Osteoblast (primary cell): ENCODE results near the gene ARHGEF16. TPM values are rescaled to one million over a fixed set of nuclear protein-coding genes. Genes with fewer than 3 reads are reported as not detected.

Source experiments
- DNase-seq: peaks from one replicate; pipeline ENCODE4 v3.0.0; 2011; ENCODE audit warnings: low spot score, mixed read lengths; ENCODE audit not compliant: insufficient read length; ENCODE audit errors: missing footprints
- H2AFZ ChIP-seq: 2 replicates; pipeline ENCODE4 v1.6.0; 2011; ENCODE audit warnings: mild to moderate bottlenecking, low read length
- H3K27ac ChIP-seq: 2 replicates; pipeline ENCODE4 v1.5.1; 2011; ENCODE audit warnings: mild to moderate bottlenecking, low read depth, low read length, moderate library complexity
- H3K27me3 ChIP-seq: 2 replicates; pipeline ENCODE4 v1.6.0; 2012; ENCODE audit warnings: mild to moderate bottlenecking, control low read depth, inconsistent platforms, low read length, moderate library complexity; ENCODE audit not compliant: insufficient read depth
- H3K36me3 ChIP-seq: 2 replicates; pipeline ENCODE4 v1.5.1; 2011; ENCODE audit warnings: mild to moderate bottlenecking, low read length, control low read depth, moderate library complexity; ENCODE audit not compliant: insufficient read depth
- H3K4me1 ChIP-seq: 2 replicates; pipeline ENCODE4 v1.5.1; 2011; ENCODE audit warnings: mild to moderate bottlenecking, low read length, control low read depth, moderate library complexity; ENCODE audit not compliant: insufficient read depth
- H3K4me2 ChIP-seq: 2 replicates; pipeline ENCODE4 v1.6.0; 2011; ENCODE audit warnings: mild to moderate bottlenecking, low read length; ENCODE audit not compliant: insufficient read depth
- H3K4me3 ChIP-seq: fragments of 200-600 bp; sonication (generic); 3 replicates; pipeline ENCODE4 v1.5.1; 2012; ENCODE audit warnings: mild to moderate bottlenecking, low read length, inconsistent platforms; ENCODE audit not compliant: insufficient read depth
- H3K79me2 ChIP-seq: 2 replicates; pipeline ENCODE4 v1.6.0; 2012; ENCODE audit warnings: mild to moderate bottlenecking, low read length, control low read depth, inconsistent platforms; ENCODE audit not compliant: insufficient read depth
- H3K9me3 ChIP-seq: 2 replicates; pipeline ENCODE4 v1.5.1; 2011; ENCODE audit warnings: low read depth, low read length, control low read depth
- H4K20me1 ChIP-seq: 2 replicates; pipeline ENCODE4 v1.6.0; 2012; ENCODE audit warnings: mild to moderate bottlenecking, low read length, control low read depth; ENCODE audit not compliant: insufficient read depth
- total RNA-seq: library from RNA; depleted of rRNA; stranded (reverse); fragments of >200 nt; gene quantifications from 2 replicates; pipeline ENCODE4 v1.2.3, GENCODE V29; 2012
- TF ChIP-seq, protein P1 (sequence below): IDR thresholded peaks from 2 replicates; pipeline ENCODE4 v1.5.1; 2011; ENCODE audit warnings: mild to moderate bottlenecking, low read depth, low read length, moderate library complexity; ENCODE audit errors: extremely low read depth

ARHGEF16 gene
- total RNA-seq, 1 donor, result not detected

DNA sequence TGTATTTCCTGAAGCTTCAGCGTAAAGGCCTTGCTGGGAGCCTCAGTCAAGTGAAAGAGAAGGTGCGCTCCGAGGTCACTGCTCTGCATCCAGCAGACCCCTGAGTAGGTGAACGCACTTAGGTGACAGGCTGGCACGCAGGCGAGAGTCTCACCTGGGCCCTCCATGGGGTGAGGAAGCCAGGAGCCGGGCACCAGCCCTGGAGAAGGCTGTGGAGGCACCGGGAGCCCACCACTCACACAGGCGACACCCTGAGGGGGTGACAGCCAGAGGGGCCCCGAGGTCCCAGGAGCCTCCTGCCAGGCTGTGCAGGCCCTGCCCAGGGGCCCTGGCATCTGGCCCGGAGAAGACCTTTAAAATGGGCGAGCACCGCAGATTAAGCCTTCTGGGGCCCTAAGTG lies 67.6 kb downstream of the ARHGEF16 start:
- Histone ChIP-seq H3K79me2 (peaks cover 3% of the 10 kb centered on the region), H3K4me3 (no peak overlapping the region), H4K20me1 (peaks cover 17% of the 10 kb centered on the region), H2AFZ (no peak overlapping the region), H3K4me2 (no peak overlapping the region), H3K27ac (no peak overlapping the region), H3K27me3 (no peaks in the 10 kb centered on the region), H3K36me3 (peaks cover 6% of the 10 kb centered on the region), H3K9me3 (no peaks in the 10 kb centered on the region), H3K4me1 (no peaks in the 10 kb centered on the region)
- DNase-seq, result no peak
- TF ChIP-seq, protein P1, sequence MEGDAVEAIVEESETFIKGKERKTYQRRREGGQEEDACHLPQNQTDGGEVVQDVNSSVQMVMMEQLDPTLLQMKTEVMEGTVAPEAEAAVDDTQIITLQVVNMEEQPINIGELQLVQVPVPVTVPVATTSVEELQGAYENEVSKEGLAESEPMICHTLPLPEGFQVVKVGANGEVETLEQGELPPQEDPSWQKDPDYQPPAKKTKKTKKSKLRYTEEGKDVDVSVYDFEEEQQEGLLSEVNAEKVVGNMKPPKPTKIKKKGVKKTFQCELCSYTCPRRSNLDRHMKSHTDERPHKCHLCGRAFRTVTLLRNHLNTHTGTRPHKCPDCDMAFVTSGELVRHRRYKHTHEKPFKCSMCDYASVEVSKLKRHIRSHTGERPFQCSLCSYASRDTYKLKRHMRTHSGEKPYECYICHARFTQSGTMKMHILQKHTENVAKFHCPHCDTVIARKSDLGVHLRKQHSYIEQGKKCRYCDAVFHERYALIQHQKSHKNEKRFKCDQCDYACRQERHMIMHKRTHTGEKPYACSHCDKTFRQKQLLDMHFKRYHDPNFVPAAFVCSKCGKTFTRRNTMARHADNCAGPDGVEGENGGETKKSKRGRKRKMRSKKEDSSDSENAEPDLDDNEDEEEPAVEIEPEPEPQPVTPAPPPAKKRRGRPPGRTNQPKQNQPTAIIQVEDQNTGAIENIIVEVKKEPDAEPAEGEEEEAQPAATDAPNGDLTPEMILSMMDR, result no peak

DNA sequence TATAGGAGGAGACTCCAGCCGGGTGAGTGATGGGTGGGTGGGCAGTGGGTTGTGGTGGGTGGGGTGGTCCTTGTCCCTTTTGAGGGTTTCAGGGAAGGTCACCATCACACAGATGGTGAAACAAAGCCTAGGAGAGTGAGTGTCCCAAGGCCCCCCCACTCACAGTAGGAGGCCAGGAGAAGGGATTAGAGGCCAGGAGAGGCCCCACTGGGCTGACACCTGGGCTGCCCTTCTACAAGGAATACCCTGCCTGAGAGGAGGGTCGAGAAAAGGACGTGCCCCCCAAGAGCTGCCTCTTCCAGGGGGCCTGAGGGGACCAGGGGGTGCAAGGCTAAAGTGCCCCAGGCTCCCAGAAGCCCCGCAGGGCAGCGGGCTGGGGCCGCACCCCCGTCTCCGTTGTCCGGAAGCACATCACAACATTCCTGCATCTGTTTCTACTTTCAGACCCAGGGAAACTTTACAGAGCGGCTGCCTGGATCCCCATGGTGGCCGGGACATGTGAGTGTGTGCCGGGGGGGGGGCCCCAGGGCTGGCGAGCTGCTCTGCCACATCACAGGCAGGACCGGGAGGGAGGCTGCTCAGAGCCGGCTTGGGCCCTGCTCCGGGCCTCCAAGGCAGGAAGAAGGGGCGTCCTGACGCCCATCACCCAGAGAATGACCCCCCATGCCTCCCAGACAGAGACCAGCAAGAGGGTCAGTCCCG lies 68.2 kb downstream of the ARHGEF16 start:
- Histone ChIP-seq H3K4me3 (no peak overlapping the region), H2AFZ (peak overlapping the region; percentile 35), H3K27ac (no peak overlapping the region), H3K79me2 (peaks cover 6% of the 10 kb centered on the region), H4K20me1 (peaks cover 17% of the 10 kb centered on the region), H3K4me2 (no peak overlapping the region), H3K9me3 (no peaks in the 10 kb centered on the region), H3K27me3 (no peaks in the 10 kb centered on the region), H3K36me3 (peaks cover 6% of the 10 kb centered on the region), H3K4me1 (no peaks in the 10 kb centered on the region)
- TF ChIP-seq, protein P1, result no peak
- peak; percentile 99 for DNase-seq

DNA sequence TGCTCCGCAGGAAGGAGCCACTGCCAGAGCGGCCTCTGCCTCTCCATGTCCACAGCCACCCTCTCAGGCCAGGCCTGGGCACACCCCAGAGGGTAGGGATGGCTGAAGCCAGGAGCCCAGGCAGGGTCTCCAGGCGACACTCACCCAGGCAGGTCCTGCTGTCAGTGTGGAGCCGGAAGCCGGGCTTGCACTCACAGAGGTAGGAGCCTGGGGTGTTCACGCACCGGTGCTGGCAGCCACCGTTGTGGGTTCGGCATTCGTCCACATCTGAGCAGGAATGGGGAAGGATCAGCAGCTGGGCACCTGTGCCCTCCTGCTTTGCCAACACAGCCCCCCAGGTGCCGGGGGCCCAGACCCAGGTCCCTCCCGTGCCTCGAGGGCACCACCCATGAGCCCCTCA lies 69.5 kb downstream of the ARHGEF16 start:
- H3K4me1 ChIP-seq, result peaks cover under 1% of the 10 kb centered on the region
- H3K36me3 ChIP-seq, result peaks cover 6% of the 10 kb centered on the region

DNA sequence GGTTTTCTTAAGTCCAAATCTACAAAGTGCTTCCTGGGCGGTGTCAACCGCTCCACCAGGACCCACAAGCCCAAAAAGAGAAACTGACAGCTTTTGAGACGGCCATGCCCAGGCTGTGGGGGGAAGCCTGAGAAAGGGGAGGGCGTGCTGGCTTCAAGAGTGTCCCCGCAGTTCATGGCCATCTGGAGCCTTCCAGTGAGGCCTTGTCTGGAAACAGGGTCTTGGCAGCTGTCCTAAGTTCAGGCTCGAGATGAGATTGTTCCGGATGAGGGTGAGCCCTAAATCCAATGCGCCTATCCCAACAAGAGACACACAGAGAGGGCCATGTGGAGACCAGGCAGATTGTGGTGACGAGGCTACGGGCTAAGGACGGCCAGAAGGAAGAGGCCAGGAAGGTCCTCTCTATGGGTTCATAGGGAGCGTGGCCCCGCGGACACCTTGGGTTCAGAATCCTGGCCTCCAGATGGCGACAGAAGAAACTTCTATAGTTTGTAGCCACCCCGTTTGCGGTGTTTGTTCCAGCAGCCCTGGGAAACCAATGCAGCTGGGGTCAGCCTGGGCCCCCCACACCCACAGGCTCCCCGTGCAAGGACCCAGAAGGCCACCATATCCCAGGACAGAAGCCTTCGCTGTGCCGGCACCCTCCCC lies 70.2 kb downstream of the ARHGEF16 start:
- peaks cover 17% of the 10 kb centered on the region for H4K20me1 ChIP-seq
- no peak overlapping the region for H3K4me2 ChIP-seq
- no peaks in the 10 kb centered on the region for H3K9me3 ChIP-seq
- DNase-seq, result no peak
- peaks cover 6% of the 10 kb centered on the region for H3K4me1 ChIP-seq
- TF ChIP-seq, protein P1, result no peak
- H3K4me3 ChIP-seq, result no peak overlapping the region
- H3K27me3 ChIP-seq, result no peaks in the 10 kb centered on the region
- H2AFZ ChIP-seq, result no peak overlapping the region
- H3K36me3 ChIP-seq, result peaks cover 6% of the 10 kb centered on the region
- H3K27ac ChIP-seq, result no peak overlapping the region
- peaks cover 21% of the 10 kb centered on the region for H3K79me2 ChIP-seq

More for the DNA sequence above, 69.5 kb downstream of the ARHGEF16 start:
- Histone ChIP-seq H4K20me1 (peaks cover 17% of the 10 kb centered on the region), H3K27me3 (no peaks in the 10 kb centered on the region), H3K4me2 (no peak overlapping the region), H3K4me3 (no peak overlapping the region), H3K79me2 (peaks cover 14% of the 10 kb centered on the region), H3K9me3 (no peaks in the 10 kb centered on the region), H3K27ac (no peak overlapping the region), H2AFZ (no peak overlapping the region)
- TF ChIP-seq, protein P1, result no peak
- no peak for DNase-seq
